Loucy (cell line): ENCODE results near the gene SLC30A7.

Source experiments
- H2AFZ ChIP-seq: fragments of 200-600 bp; sonication (generic); 2 replicates; pipeline ENCODE4 v1.6.0; 2016; ENCODE audit warnings: antibody characterized with exemption, mild to moderate bottlenecking, low read length, moderate library complexity
- H3F3A ChIP-seq: fragments of 200-600 bp; 2 replicates; pipeline ENCODE4 v1.6.0; 2016; ENCODE audit warnings: antibody characterized with exemption, low read depth, mild to moderate bottlenecking
- H3K27me3 ChIP-seq: fragments of 200-600 bp; sonication (generic); 2 replicates; pipeline ENCODE4 v1.6.1; 2014; ENCODE audit warnings: low read length, mild to moderate bottlenecking; ENCODE audit not compliant: insufficient read depth, poor library complexity, severe bottlenecking
- H3K36me3 ChIP-seq: fragments of 200-600 bp; sonication (generic); 2 replicates; pipeline ENCODE4 v1.6.1; 2016; ENCODE audit warnings: low read length; ENCODE audit not compliant: insufficient read depth
- H3K4me1 ChIP-seq: fragments of 200-600 bp; sonication (generic); 2 replicates; pipeline ENCODE4 v1.5.1; 2014; ENCODE audit warnings: low read length, mild to moderate bottlenecking; ENCODE audit not compliant: insufficient read depth, poor library complexity, severe bottlenecking
- H3K4me2 ChIP-seq: fragments of 200-600 bp; sonication (generic); 2 replicates; pipeline ENCODE4 v1.6.0; 2014; ENCODE audit warnings: antibody characterized with exemption, low read length, low read depth, mild to moderate bottlenecking; ENCODE audit not compliant: poor library complexity, severe bottlenecking
- H3K4me3 ChIP-seq: fragments of 200-600 bp; sonication (generic); 2 replicates; pipeline ENCODE4 v1.5.1; 2014; ENCODE audit warnings: low read length, mild to moderate bottlenecking, mixed read lengths; ENCODE audit not compliant: poor library complexity, severe bottlenecking
- H3K79me2 ChIP-seq: fragments of 200-600 bp; sonication (generic); 2 replicates; pipeline ENCODE4 v1.6.1; 2014; ENCODE audit warnings: low read length; ENCODE audit not compliant: insufficient read depth
- H3K9ac ChIP-seq: fragments of 200-600 bp; sonication (generic); 2 replicates; pipeline ENCODE4 v1.6.0; 2014; ENCODE audit warnings: mild to moderate bottlenecking, low read depth, low read length, moderate library complexity; ENCODE audit not compliant: poor library complexity, severe bottlenecking
- H3K9me2 ChIP-seq: fragments of 200-600 bp; sonication (generic); replicated peaks from 2 replicates; pipeline ENCODE4 v1.6.1; 2016; ENCODE audit warnings: low read depth, low read length, mixed read lengths
- H3K9me3 ChIP-seq: fragments of 200-600 bp; sonication (generic); 2 replicates; pipeline ENCODE4 v1.6.1; 2014; ENCODE audit warnings: mild to moderate bottlenecking, antibody characterized with exemption, low read length, low read depth; ENCODE audit not compliant: insufficient read depth
- H4K20me1 ChIP-seq: fragments of 200-600 bp; sonication (generic); 2 replicates; pipeline ENCODE4 v1.6.0; 2014; ENCODE audit warnings: antibody characterized with exemption, low read length, mild to moderate bottlenecking; ENCODE audit not compliant: insufficient read depth, poor library complexity, severe bottlenecking
- CTCF ChIP-seq: fragments of 200-600 bp; sonication (generic); conservative IDR thresholded peaks from 2 replicates; pipeline ENCODE4 v1.5.1; 2014; ENCODE audit warnings: mild to moderate bottlenecking, antibody characterized with exemption, low read length
- EZH2phosphoT487 ChIP-seq: fragments of 200-600 bp; IDR thresholded peaks from 2 replicates; pipeline ENCODE4 v1.6.1; 2018; ENCODE audit warnings: antibody characterized with exemption, mild to moderate bottlenecking, moderate library complexity, borderline replicate concordance

Gene SLC30A7

GRCh38 chr1:101004061-101004460 is 108.2 kb downstream of the SLC30A7 start:
- no peaks in the 10 kb centered on the region for H4K20me1 ChIP-seq
- H3K9me2 ChIP-seq = no peaks in the 10 kb centered on the region
- H3K36me3 ChIP-seq = no peaks in the 10 kb centered on the region
- no peaks in the 10 kb centered on the region for H3K79me2 ChIP-seq
- H3K4me3 ChIP-seq = no peak overlapping the region
- no peak overlapping the region for H3K9ac ChIP-seq
- no peak overlapping the region for H3K4me2 ChIP-seq
- TF ChIP-seq EZH2phosphoT487 (no peak), CTCF (no peak)
- no peaks in the 10 kb centered on the region for H3K27me3 ChIP-seq
- no peaks in the 10 kb centered on the region for H3K9me3 ChIP-seq
- H3F3A ChIP-seq = no peaks in the 10 kb centered on the region
- peaks cover 19% of the 10 kb centered on the region for H3K4me1 ChIP-seq
- H2AFZ ChIP-seq = no peak overlapping the region

DNA sequence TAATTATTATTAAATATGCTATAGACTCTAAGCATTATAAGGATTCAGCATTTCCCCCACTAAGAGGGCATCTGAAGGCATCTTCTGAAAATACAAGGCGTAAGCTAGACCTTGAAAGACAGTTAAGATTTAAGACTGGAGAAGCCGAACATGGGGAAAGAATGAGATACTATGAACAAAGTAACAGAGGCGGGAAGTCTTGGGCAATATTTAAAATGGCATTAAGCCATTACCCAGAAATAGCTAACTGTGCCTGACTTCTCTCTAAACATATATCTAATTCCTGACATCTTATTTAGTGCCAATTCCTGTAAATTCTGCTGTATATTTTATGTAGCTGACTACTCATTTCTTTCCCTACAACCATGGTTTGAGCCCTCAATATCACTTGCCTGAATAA is 108.8 kb downstream of the SLC30A7 start:
- TF ChIP-seq CTCF = no peak
- TF ChIP-seq EZH2phosphoT487 = no peak
- Histone ChIP-seq H3K9ac (no peak overlapping the region), H2AFZ (no peak overlapping the region), H3K9me3 (no peaks in the 10 kb centered on the region), H4K20me1 (no peaks in the 10 kb centered on the region), H3K36me3 (no peaks in the 10 kb centered on the region), H3K9me2 (no peaks in the 10 kb centered on the region), H3K4me2 (no peak overlapping the region), H3K79me2 (no peaks in the 10 kb centered on the region), H3K27me3 (no peaks in the 10 kb centered on the region), H3F3A (no peaks in the 10 kb centered on the region), H3K4me3 (no peak overlapping the region), H3K4me1 (peaks cover 19% of the 10 kb centered on the region)

DNA sequence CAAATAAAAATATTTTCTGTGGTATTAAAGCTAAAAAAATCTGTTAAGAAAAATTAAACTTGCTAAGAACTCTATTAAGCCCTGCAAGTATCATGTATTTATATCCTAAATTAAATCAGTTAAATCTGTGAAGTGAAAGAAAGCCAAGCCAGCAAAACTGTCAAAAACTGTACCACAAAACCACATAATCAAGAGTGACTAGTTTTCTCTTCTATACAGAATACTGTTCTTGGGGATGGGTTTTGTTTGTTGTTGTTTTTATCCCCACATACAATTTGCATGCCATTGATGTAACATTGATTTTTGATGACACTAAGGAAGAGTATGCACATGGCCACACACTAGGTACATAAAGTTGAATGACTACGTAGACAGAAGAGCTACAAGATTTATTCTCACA is 109.3 kb downstream of the SLC30A7 start:
- Histone ChIP-seq H3K27me3 (no peaks in the 10 kb centered on the region), H3K4me3 (no peak overlapping the region), H3K9me3 (no peaks in the 10 kb centered on the region), H2AFZ (no peak overlapping the region), H3F3A (no peaks in the 10 kb centered on the region), H3K4me2 (no peak overlapping the region), H3K9me2 (no peaks in the 10 kb centered on the region), H3K4me1 (peaks cover 19% of the 10 kb centered on the region), H3K9ac (no peak overlapping the region), H4K20me1 (no peaks in the 10 kb centered on the region), H3K36me3 (no peaks in the 10 kb centered on the region), H3K79me2 (no peaks in the 10 kb centered on the region)
- TF ChIP-seq CTCF = no peak
- no peak for TF ChIP-seq EZH2phosphoT487
